ENCODE measurements around the gene CCDC85B. TPM values are rescaled to one million over a fixed set of nuclear protein-coding genes. Genes with fewer than 3 reads are reported as not detected.
A peak's percentile ranks its signal among the peaks of the same experiment; 100 is the strongest.

Gene CCDC85B
- total and polyA plus RNA-seq, 2 of the 13 experiments (the other 11 are each of a cell fraction or from before 2014, with no cell fraction given): 8.2 to 19.5 TPM

DNA sequence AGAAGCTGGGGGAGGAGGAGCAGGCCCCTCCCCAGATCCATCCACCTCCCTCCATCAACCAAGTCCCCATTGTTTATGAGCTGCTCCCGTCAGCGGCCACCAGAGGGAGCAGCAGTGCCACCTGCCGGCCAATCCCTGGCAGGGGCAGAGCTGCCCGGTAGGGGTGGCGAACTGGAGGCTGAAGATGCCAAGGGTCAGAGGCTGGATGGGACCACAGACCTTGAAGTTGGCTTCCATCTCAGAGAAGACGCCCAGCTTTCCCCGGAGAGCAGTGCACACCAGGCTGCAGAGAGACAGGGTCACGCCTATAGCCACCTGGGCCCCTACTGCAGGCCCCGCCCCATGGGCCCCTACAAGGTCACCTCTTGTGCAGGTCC is 5.8 kb upstream of the CCDC85B start (continued):
- TF ChIP-seq, protein P1, sequence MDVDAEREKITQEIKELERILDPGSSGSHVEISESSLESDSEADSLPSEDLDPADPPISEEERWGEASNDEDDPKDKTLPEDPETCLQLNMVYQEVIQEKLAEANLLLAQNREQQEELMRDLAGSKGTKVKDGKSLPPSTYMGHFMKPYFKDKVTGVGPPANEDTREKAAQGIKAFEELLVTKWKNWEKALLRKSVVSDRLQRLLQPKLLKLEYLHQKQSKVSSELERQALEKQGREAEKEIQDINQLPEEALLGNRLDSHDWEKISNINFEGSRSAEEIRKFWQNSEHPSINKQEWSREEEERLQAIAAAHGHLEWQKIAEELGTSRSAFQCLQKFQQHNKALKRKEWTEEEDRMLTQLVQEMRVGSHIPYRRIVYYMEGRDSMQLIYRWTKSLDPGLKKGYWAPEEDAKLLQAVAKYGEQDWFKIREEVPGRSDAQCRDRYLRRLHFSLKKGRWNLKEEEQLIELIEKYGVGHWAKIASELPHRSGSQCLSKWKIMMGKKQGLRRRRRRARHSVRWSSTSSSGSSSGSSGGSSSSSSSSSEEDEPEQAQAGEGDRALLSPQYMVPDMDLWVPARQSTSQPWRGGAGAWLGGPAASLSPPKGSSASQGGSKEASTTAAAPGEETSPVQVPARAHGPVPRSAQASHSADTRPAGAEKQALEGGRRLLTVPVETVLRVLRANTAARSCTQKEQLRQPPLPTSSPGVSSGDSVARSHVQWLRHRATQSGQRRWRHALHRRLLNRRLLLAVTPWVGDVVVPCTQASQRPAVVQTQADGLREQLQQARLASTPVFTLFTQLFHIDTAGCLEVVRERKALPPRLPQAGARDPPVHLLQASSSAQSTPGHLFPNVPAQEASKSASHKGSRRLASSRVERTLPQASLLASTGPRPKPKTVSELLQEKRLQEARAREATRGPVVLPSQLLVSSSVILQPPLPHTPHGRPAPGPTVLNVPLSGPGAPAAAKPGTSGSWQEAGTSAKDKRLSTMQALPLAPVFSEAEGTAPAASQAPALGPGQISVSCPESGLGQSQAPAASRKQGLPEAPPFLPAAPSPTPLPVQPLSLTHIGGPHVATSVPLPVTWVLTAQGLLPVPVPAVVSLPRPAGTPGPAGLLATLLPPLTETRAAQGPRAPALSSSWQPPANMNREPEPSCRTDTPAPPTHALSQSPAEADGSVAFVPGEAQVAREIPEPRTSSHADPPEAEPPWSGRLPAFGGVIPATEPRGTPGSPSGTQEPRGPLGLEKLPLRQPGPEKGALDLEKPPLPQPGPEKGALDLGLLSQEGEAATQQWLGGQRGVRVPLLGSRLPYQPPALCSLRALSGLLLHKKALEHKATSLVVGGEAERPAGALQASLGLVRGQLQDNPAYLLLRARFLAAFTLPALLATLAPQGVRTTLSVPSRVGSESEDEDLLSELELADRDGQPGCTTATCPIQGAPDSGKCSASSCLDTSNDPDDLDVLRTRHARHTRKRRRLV (CRISPR knock-in tag; IDR thresholded peaks at IDR 0.05): no peak
- TF ChIP-seq ZNF34 (CRISPR knock-in tag; IDR thresholded peaks at IDR 0.05; ENCODE audit: borderline replicate concordance) (no peak), ZNF670 (CRISPR knock-in tag; IDR thresholded peaks at IDR 0.05; ENCODE audit: borderline replicate concordance) (no peak), SNAPC2 (CRISPR knock-in tag; IDR thresholded peaks at IDR 0.05) (no peak), ZNF3 (CRISPR knock-in tag; IDR thresholded peaks at IDR 0.05) (no peak), ZNF7 (CRISPR knock-in tag; IDR thresholded peaks at IDR 0.05) (no peak), ZBTB21 (CRISPR knock-in tag; IDR thresholded peaks at IDR 0.05) (no peak), ZNF274 (CRISPR knock-in tag; IDR thresholded peaks at IDR 0.05) (no peak), KLF12 (CRISPR knock-in tag; IDR thresholded peaks at IDR 0.05; ENCODE audit: borderline replicate concordance) (no peak), MYNN (CRISPR knock-in tag; IDR thresholded peaks at IDR 0.05; ENCODE audit: low read depth) (no peak), ZNF484 (CRISPR knock-in tag; IDR thresholded peaks at IDR 0.05; ENCODE audit: borderline replicate concordance, low read depth) (no peak), ZNF530 (CRISPR knock-in tag; IDR thresholded peaks at IDR 0.05; ENCODE audit: low read depth) (no peak), U2AF2 (IDR thresholded peaks at IDR 0.05; ENCODE audit: low read depth, low read length) (no peak), AGO2 (optimal IDR thresholded peaks at IDR 0.05; ENCODE audit: low read depth, low read length) (peak; percentile 24), SKI (IDR thresholded peaks at IDR 0.05; ENCODE audit: partially characterized antibody) (no peak), ZNF674 (CRISPR knock-in tag; IDR thresholded peaks at IDR 0.05; ENCODE audit: low read depth) (no peak), ZNF546 (CRISPR knock-in tag; conservative IDR thresholded peaks at IDR 0.05) (no peak), EEA1 (CRISPR knock-in tag; IDR thresholded peaks at IDR 0.05; ENCODE audit: borderline replicate concordance) (no peak), POLR2A (IDR thresholded peaks at IDR 0.05; ENCODE audit: insufficient read depth in 1 of 2, low read depth in 2 of 2, low read length in 2 of 2) (no peak), HOXA5 (CRISPR knock-in tag; IDR thresholded peaks at IDR 0.05) (0 out of 2 replicates have a peak, but pooled peaks have one; percentile 47), TMF1 (CRISPR knock-in tag; IDR thresholded peaks at IDR 0.05; ENCODE audit: low read depth) (no peak)
- TF ChIP-seq, protein P2, sequence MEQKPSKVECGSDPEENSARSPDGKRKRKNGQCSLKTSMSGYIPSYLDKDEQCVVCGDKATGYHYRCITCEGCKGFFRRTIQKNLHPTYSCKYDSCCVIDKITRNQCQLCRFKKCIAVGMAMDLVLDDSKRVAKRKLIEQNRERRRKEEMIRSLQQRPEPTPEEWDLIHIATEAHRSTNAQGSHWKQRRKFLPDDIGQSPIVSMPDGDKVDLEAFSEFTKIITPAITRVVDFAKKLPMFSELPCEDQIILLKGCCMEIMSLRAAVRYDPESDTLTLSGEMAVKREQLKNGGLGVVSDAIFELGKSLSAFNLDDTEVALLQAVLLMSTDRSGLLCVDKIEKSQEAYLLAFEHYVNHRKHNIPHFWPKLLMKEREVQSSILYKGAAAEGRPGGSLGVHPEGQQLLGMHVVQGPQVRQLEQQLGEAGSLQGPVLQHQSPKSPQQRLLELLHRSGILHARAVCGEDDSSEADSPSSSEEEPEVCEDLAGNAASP (CRISPR knock-in tag; IDR thresholded peaks at IDR 0.05; ENCODE audit: borderline replicate concordance): peak; percentile 56; the same call in 1 of the 2 replicates
- TF ChIP-seq, protein P3, sequence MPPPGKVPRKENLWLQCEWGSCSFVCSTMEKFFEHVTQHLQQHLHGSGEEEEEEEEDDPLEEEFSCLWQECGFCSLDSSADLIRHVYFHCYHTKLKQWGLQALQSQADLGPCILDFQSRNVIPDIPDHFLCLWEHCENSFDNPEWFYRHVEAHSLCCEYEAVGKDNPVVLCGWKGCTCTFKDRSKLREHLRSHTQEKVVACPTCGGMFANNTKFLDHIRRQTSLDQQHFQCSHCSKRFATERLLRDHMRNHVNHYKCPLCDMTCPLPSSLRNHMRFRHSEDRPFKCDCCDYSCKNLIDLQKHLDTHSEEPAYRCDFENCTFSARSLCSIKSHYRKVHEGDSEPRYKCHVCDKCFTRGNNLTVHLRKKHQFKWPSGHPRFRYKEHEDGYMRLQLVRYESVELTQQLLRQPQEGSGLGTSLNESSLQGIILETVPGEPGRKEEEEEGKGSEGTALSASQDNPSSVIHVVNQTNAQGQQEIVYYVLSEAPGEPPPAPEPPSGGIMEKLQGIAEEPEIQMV (CRISPR knock-in tag; IDR thresholded peaks at IDR 0.05; ENCODE audit: low read depth): no peak
- TF ChIP-seq, protein P4, sequence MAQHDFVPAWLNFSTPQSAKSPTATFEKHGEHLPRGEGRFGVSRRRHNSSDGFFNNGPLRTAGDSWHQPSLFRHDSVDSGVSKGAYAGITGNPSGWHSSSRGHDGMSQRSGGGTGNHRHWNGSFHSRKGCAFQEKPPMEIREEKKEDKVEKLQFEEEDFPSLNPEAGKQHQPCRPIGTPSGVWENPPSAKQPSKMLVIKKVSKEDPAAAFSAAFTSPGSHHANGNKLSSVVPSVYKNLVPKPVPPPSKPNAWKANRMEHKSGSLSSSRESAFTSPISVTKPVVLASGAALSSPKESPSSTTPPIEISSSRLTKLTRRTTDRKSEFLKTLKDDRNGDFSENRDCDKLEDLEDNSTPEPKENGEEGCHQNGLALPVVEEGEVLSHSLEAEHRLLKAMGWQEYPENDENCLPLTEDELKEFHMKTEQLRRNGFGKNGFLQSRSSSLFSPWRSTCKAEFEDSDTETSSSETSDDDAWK (CRISPR knock-in tag; IDR thresholded peaks at IDR 0.05): no peak

All from HepG2 (cell line).